DND-41 (cell line): Measurements from ENCODE around the gene KLRF1.

Experiments
- CTCF ChIP-seq: IDR thresholded peaks from 2 replicates; pipeline ENCODE4 v1.5.1; 2012; ENCODE audit warnings: borderline replicate concordance, low read length, moderate library complexity, mild to moderate bottlenecking; ENCODE audit not compliant: poor library complexity, severe bottlenecking; ENCODE audit errors: extremely low read depth
- EZH2 ChIP-seq: IDR thresholded peaks from 3 replicates; pipeline ENCODE4 v1.6.1; 2012; ENCODE audit warnings: borderline replicate concordance, low read depth, mild to moderate bottlenecking, moderate library complexity, low read length, inconsistent platforms; ENCODE audit not compliant: severe bottlenecking

GRCh38 chr12:9781360-9781759 is 45.9 kb upstream of the KLRF1 start:
- TF ChIP-seq CTCF (no peak), EZH2 (no peak)
